NOMO-1 treated with DMSO at 0.1 percent for 48 hours (cell line): ENCODE results near the gene GRXCR2.
"Not testable (repeated sequence)": the region's sequence is repeated elsewhere in the genome, so short reads cannot be mapped to it uniquely, and the experiment has no call there.

Source experiments
- DNase-seq: peaks from one replicate; lab custom pipeline; 2025; ENCODE audit not compliant: unreplicated experiment; lab: John Stamatoyannopoulos, UW

GRXCR2 gene

DNA sequence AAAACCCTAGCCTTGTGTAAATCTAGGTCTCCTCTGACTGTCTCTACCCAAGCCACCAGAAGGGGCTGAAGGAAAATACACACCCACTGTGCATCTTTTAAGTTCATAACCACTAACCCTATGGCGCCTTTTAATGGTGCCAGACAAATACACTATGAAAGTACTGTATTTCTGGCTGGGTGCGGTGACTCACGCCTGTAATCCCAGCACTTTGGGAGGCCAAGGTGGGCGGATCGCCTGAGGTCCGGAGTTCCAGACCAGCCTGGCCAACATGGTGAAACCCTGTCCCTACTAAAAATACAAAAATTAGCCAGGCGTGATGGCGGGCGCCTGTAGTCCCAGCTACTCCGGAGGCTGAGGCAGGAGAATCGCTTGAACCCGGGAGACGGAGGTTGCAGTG, 36.6 kb downstream of the GRXCR2 start:
- not testable (repeated sequence) for DNase-seq

DNA sequence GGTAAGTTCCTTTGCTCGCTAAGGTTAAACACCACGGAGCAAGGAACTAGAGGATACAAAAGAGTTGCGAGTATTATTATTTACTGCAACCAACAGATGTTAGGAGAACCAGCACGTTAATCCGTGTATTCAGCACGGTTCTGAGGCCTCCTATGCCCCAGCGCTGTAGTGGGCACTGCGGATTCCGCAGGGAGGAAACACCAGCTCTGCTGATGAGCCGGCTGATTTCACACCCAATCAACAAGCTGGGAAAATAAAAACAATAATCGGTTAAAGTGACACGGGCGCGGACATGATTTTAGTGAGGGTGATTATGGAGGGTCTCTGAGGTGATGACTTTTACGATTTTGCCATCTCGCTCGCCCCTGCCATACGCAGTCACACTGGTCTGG, 37.0 kb downstream of the GRXCR2 start:
- DNase-seq = no peak

DNA sequence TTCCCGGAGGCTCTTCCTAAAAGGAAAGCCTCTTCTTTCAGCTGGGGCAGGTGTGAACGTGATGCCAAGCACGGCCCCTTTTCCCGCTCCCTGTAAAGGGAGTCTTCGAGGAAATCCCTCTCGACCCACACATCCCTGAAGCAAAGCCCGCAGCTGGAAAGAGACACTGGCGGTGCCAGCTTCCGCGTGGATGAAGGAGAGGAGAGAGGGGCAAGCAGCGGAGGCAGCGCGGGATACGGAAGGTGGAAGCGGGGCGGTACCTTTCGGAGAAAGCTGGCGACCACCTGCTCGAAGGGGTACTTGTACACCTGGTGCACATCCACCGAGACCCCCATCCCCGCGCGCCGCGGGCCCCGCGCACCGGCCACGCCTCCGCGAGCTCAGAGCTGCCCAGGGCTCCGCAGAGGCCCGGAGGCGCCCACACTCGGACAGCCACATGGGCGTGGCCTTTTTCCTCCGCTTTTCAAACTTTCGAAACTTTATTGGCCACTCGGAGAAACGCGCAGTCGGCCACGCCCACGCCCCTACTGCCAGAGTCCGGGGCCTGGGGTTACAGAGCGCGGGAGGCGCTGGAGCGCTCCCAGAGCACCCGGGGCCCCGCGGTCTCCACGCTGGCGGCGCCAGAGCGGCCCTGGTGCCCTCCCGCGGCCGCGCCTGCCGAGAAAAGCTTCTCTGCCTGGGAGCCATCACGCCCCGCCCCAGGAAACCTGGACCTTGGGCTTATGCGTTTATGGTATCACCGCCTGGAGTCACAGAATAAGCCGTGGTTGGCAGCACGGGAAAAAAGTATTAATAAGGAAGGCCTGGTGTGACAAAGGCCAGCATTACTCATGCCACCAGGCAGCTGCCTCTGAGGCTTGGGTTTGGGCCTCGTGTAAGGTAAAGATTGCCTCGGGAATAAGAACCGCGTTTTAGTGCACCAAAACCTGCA, 37.6 kb downstream of the GRXCR2 start, which contains the start of gene PRELID2:
TSS of gene PRELID2 (minus strand) at position 426 of the 931 bp plus-strand sequence. CDS start at position 335, 91 bp downstream.
- DNase-seq = peak; percentile 94

GRCh38 chr5:145834554-145834916, 38.3 kb downstream of the GRXCR2 start:
- DNase-seq = no peak

GRCh38 chr5:145833631-145834200, 39.1 kb downstream of the GRXCR2 start:
- no peak for DNase-seq

DNA sequence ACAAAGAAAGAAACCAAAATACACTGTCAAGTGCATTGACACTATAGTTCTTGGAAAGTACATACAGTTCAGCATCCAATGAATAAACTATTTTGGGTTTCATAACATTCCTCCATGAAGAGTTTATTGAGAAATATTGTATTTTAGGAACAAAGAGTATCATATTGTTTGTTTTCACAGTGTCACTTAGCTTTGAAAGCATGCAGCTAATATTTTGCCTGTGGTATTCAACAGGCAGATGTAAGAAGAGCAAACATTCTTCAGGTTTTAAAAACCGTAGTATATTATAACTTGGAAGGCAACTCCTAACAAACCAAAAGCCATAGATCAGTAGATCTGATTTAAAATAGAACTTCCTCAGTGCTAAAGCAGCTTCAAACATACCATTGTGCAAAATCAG, 42.2 kb downstream of the GRXCR2 start:
- DNase-seq = no peak

- no peak for DNase-seq
These were observed 43.0 kb downstream of the GRXCR2 start for GRCh38 chr5:145829708-145830361.

GRCh38 chr5:145826895-145827674, 45.7 kb downstream of the GRXCR2 start:
- no peak for DNase-seq

GRCh38 chr5:145825751-145826180, 47.0 kb downstream of the GRXCR2 start:
- DNase-seq = peak; percentile 54

DNA sequence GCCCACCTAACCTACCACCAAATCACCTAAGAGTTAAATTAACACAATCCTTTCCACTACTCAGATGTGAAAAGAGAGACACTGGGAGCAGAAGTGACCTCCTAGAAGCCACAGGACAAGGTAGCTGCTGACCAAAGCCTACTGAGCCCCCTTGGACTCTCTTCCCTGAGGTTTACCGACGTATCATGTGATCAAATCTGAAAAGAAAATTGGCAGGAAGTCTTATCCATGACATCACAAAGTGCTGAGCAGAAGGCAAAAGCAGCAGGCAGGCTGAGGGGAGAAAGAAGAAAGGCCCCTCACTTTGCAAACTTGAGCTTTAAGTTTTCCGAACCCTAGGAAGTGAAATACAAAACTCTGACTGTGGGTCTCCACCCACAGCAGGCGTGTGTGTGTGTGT, 48.8 kb downstream of the GRXCR2 start:
- no peak for DNase-seq

GRCh38 chr5:145818604-145819003, 54.2 kb downstream of the GRXCR2 start:
- no peak for DNase-seq

- DNase-seq = no peak
These were observed 59.9 kb downstream of the GRXCR2 start for GRCh38 chr5:145812877-145813276.

GRCh38 chr5:145811834-145812625, 60.8 kb downstream of the GRXCR2 start:
- no peak for DNase-seq
